ENCODE results near the gene HNRNPH3. TPM values are rescaled to one million over a fixed set of nuclear protein-coding genes. Genes with fewer than 3 reads are reported as not detected.
A peak's percentile ranks its signal among the peaks of the same experiment; 100 is the strongest.

HNRNPH3 gene
- total and polyA plus RNA-seq, 2 donors (not counting 1 experiment from before 2014, with no cell fraction given): 23.6 to 124 TPM

GRCh38 chr10:68333440-68334431, 1.9 kb downstream of the HNRNPH3 start:
- Histone ChIP-seq H3K9me3 (ENCODE audit: control extremely low read depth in 1 of 3, control insufficient read depth in 2 of 3, insufficient read depth in 1 of 3, low read length in 2 of 3) (peaks cover 0 to 8% (median 0%) of the 10 kb centered on the region in 3 donors), H3K27ac (ENCODE audit: low read length in 2 of 2) (peak overlapping the region in 1 of 2 donors; percentile 93), H3K27me3 (replicated peaks in 1 of 4; ENCODE audit: control extremely low read depth in 1 of 4, control insufficient read depth in 3 of 4, insufficient read depth in 4 of 4, low read length in 3 of 4) (no peaks in the 10 kb centered on the region), H3K79me2 (ENCODE audit: control insufficient read depth, insufficient read depth, low read length) (peaks cover 69% of the 10 kb centered on the region), H3K9ac (ENCODE audit: low read length) (peak overlapping the region; percentile 97), H3K4me2 (replicated peaks; ENCODE audit: low read depth, low read length, poor library complexity, severe bottlenecking) (peak overlapping the region; percentile 79), H4K20me1 (ENCODE audit: control insufficient read depth, insufficient read depth, low read length, poor library complexity, severe bottlenecking) (peaks cover 50% of the 10 kb centered on the region), H3K36me3 (replicated peaks in 1 of 2; ENCODE audit: control extremely low read depth in 1 of 2, control insufficient read depth in 1 of 2, extremely low read depth in 1 of 2, insufficient read depth in 2 of 2, low read length in 1 of 2) (peaks cover 4 to 8% of the 10 kb centered on the region in 2 experiments), H2AFZ (ENCODE audit: insufficient read depth, low read depth, low read length, poor library complexity, severe bottlenecking) (no peak overlapping the region), H3K4me1 (ENCODE audit: control insufficient read depth in 2 of 2, insufficient read depth in 2 of 2, low read length in 2 of 2) (peaks cover 35 to 46% of the 10 kb centered on the region in 2 donors), H3K4me3 (ENCODE audit: control extremely low read depth in 1 of 5, extremely low read depth in 1 of 5, insufficient read depth in 1 of 5, low read depth in 2 of 5, low read length in 4 of 5) (peak overlapping the region; percentile 77 to 95 (median 90))
- DNase-seq: no peak
- Mint-ChIP-seq H3K9me3 (ENCODE audit: insufficient read depth) (no peaks in the 10 kb centered on the region), H3K27ac (peak overlapping the region; percentile 100), H3K4me3 (peak overlapping the region; percentile 99), H3K4me1 (peaks cover 67% of the 10 kb centered on the region), H3K27me3 (no peaks in the 10 kb centered on the region)
- intact Hi-C loops (cut with micrococcal nuclease): loop anchor here (2.0 to 5.0 kb wide), 6 partner anchors 15 to 1814 kb away; partner anchors contain the start of genes TYSND1 and VPS26A
- ATAC-seq (ENCODE audit: low read depth): no peak
- TF ChIP-seq EZH2 (IDR thresholded peaks at IDR 0.05; ENCODE audit: borderline replicate concordance, insufficient read depth, low read depth, low read length, poor library complexity, severe bottlenecking) (no peak), CTCF (IDR thresholded peaks at IDR 0.05) (no peak)
- no CpG with 5 or more reads among the region's 10 CpGs for WGBS (ENCODE audit: insufficient coverage)
- CTCF ChIA-PET: interaction anchor here (0.6 to 6.6 kb wide), 5 partner anchors 9 to 121 kb away, joined by 3 to 51 read pairs (median 3); no protein-coding TSS in a partner anchor
- POLR2A ChIA-PET: interaction anchor here (0.5 to 2.4 kb wide), 3 partner anchors 73 to 611 kb away, joined by 5 to 10 read pairs (median 9); partner anchors contain the start of gene RUFY2
